Activated CD4-positive, alpha-beta memory T cell treated with anti-CD3 and anti-CD28 coated beads, Interleukin-2, amount 10 ng/mL, durations not matched to agents 7 days and 5 days (primary cell): ENCODE measurements around the gene ACAA2. TPM values are rescaled to one million over a fixed set of nuclear protein-coding genes. Genes with fewer than 3 reads are reported as not detected.

Experiments
- CTCF ChIA-PET: fragments of 350-600 bp; sonication (Branson Sonifier 250); formaldehyde crosslinking; loops from one replicate; lab custom pipeline; 2021; ENCODE audit warnings: antibody characterized with exemption, inconsistent platforms; lab: Charles Lee
- POLR2A ChIA-PET: fragments of 350-600 bp; sonication (Branson Sonifier 250); formaldehyde crosslinking; loops from one replicate; lab custom pipeline; 2021; ENCODE audit warnings: antibody characterized with exemption; lab: Charles Lee
- DNase-seq: peaks from one replicate; pipeline ENCODE4 v3.0.0-alpha.2; 2020
- H3K27ac Mint-ChIP-seq: one replicate; pipeline ENCODE4 v1.8.0; 2021; ENCODE audit warnings: mild to moderate bottlenecking, mixed read lengths
- H3K27me3 Mint-ChIP-seq: one replicate; pipeline ENCODE4 v1.8.0; 2021; ENCODE audit warnings: mixed read lengths
- H3K36me3 Mint-ChIP-seq: one replicate; pipeline ENCODE4 v1.8.0; 2021; ENCODE audit warnings: low read depth, mixed read lengths
- H3K4me1 Mint-ChIP-seq: one replicate; pipeline ENCODE4 v1.8.0; 2021; ENCODE audit warnings: mixed read lengths
- H3K4me3 Mint-ChIP-seq: one replicate; pipeline ENCODE4 v1.8.0; 2021; ENCODE audit warnings: mild to moderate bottlenecking, mixed read lengths
- H3K9me3 Mint-ChIP-seq: one replicate; pipeline ENCODE4 v1.8.0; 2021; ENCODE audit warnings: mixed read lengths
- total RNA-seq, 2 experiments: library from RNA; stranded (reverse); gene quantifications; one replicate each; pipeline ENCODE4 v1.2.3, GENCODE V29; 2021

ACAA2 gene, protein sequence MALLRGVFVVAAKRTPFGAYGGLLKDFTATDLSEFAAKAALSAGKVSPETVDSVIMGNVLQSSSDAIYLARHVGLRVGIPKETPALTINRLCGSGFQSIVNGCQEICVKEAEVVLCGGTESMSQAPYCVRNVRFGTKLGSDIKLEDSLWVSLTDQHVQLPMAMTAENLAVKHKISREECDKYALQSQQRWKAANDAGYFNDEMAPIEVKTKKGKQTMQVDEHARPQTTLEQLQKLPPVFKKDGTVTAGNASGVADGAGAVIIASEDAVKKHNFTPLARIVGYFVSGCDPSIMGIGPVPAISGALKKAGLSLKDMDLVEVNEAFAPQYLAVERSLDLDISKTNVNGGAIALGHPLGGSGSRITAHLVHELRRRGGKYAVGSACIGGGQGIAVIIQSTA
- total RNA-seq: 10 to 100 TPM; 86.8 to 93.1 TPM

DNA sequence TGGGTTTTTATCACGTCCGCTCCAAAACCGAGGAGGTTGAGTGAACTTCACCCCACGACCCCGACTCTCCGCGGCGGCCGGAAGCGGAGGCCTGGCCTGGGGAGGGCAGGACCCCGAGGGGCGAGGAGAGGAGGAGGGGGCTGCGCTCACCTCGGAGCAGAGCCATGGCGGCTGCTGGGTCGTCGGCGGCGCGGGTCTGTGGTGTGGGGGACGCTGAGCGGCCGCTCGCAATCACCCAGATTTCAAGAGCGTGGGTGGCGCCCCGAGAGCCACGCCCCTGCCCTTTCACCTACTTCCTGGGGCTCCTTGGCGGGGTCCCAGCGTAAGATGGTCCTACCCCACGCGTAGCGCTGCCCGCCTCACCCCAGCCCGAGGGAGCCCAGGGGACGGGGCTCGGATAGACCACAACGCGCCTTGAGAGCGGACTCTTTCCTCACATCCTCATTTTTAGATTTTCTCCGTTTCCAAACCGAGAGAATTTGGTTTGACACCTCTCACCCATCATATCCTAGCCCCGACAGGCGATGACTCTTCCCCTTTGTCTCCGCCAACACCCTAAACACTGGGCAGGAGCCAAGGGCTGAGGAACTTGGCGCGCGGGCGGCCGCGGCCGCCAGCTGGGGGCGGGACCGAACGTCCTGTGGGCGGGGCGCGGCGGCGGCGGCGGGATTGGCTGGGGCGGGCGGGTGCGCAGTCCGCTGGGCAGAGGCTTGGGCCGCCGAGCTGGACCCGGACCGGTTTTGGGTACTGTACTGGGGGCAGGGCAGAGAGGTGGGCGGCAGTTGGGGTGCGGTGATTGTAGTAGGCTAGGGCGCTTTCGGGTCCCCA lies at the start of gene ACAA2:
ACAA2 (minus strand) TSS at position 215 of the 828 bp plus-strand sequence; CDS start at position 166, 49 bp downstream.
- Mint-ChIP-seq H3K9me3 (peaks cover 13% of the 10 kb centered on the region), H3K27ac (peak within 1 kb of the TSS; percentile 98), H3K4me3 (peak within 1 kb of the TSS; percentile 97), H3K4me1 (peaks cover 56% of the 10 kb centered on the region), H3K36me3 (peaks cover 66% of the 10 kb centered on the region), H3K27me3 (no peaks in the 10 kb centered on the region)
- peak; percentile 87 for DNase-seq
- CTCF ChIA-PET: interaction anchor here (0.7 to 1.2 kb wide), 3 partner anchors 8 to 25 kb away, joined by 4 to 5 read pairs (median 5); no protein-coding TSS in a partner anchor
- POLR2A ChIA-PET: interaction anchor here (0.7 to 2.1 kb wide), 13 partner anchors 8 to 1065 kb away, joined by 3 to 13 read pairs (median 4); partner anchors contain the start of genes C18orf32 and ME2

DNA sequence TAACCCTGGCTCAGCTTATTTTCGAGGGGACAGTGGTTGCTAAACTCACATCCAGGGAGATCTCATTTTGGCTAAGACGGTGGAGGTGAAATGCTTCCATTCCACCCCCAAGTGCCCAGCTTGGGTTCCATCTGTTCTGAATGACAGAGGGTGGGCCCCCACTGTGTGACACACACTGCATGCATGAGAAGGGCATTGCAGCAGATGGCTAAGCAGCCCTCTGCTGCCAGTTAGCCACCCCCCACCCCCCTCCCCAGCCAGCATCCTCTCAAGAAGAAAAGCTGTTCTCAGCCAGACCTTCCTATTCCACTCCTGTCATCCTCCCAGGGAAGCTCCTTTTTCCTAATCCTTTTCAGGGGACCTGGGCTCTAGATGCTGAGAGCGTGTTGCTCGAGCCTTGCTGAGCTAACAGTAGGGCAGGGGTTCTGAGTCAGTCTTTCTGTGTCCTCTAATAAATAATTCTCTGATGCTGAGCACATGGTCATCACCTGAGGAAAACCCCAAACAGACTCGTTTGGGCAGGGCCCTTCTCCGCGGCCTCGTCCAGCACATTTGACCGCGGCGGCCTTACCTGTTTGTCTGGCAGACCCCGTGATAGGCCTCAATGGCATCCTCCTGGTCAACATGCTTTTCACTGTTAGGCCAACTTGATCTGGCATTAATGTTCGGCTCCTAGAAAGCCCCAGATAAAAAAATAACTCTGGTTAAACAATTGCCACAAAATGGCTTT lies 49.5 kb upstream of the ACAA2 start:
- Mint-ChIP-seq H3K36me3 (no peaks in the 10 kb centered on the region), H3K27ac (no peak overlapping the region), H3K9me3 (no peaks in the 10 kb centered on the region), H3K4me1 (no peaks in the 10 kb centered on the region), H3K27me3 (no peaks in the 10 kb centered on the region), H3K4me3 (no peak overlapping the region)
- ChIA-PET CTCF (interaction anchor here (0.6 to 5.6 kb wide), 4 partner anchors 11 to 354 kb away, joined by 3 to 61 read pairs (median 4); no protein-coding TSS in a partner anchor), POLR2A (interaction anchor here (1.5 kb wide), 1 partner anchor 49 kb away, joined by 3 read pairs; the partner anchor contains the start of gene ACAA2)
- no peak for DNase-seq

DNA sequence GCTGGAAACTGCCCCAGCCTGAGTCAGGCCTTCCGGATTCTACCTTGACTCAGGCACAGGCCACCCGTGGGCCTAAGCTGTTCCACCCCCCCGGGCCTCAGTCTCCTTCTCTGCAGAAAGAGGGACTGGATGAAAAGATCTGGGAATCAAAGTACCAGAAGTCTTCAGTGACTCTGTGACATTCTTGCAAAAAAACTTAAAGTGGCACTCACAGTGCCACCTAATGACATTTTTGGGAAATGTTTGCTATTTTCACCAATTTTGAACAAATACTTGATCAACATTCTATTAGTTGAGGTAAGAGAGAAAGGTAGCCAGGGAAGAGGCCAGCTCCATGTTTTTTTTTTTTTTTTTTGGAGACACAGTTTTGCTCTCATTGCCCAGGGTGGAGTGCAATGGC lies 48.3 kb upstream of the ACAA2 start:
- CTCF ChIA-PET: interaction anchor here (0.6 to 5.6 kb wide), 13 partner anchors 19 to 352 kb away, joined by 3 to 61 read pairs (median 4); no protein-coding TSS in a partner anchor
- Mint-ChIP-seq H3K36me3 (no peaks in the 10 kb centered on the region), H3K4me1 (no peaks in the 10 kb centered on the region), H3K4me3 (no peak overlapping the region), H3K27ac (no peak overlapping the region), H3K9me3 (no peaks in the 10 kb centered on the region), H3K27me3 (no peaks in the 10 kb centered on the region)
- POLR2A ChIA-PET: interaction anchor here (1.5 kb wide), 1 partner anchor 48 kb away, joined by 3 read pairs; the partner anchor contains the start of gene ACAA2
- no peak for DNase-seq

DNA sequence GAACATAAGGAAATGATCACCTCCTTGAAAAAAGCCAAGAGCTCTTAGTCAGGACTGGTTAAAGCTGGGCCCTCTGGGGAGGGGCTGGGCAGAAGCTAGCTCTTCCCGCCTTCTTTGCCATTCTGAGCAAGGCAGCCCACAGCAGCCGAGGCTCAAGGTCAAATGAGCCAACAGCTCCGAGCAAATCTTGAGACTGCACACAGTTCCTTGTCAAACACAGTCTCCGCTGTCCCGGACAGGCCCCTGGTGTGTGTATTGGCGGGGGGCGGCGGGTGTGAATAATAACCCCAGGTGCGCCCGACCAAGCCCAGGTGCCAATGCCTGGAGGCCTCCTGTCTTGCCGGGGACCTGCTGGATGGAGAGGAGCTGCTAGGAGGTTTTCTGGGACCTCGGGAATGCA lies 46.4 kb upstream of the ACAA2 start:
- Mint-ChIP-seq H3K4me1 (no peaks in the 10 kb centered on the region), H3K27me3 (no peaks in the 10 kb centered on the region)
- POLR2A ChIA-PET: interaction anchor here (0.8 kb wide), 1 partner anchor 75 kb away, joined by 3 read pairs; no protein-coding TSS in a partner anchor

DNA sequence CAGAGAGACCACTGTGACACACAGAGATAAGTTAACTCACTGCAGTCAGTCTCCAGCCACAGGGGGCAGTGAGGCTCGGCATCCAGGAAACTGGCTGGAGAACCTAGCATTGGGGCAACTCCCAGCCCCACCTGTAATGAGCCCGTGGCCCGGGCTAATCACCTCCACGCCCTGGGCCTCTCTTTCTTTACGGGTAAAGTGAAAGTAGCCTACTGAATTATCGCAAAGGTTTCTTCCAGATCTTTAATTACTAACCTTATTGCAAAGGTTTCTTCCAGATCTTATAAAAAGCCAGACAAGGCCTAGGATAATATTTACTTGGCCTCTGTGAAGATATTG lies 45.7 kb upstream of the ACAA2 start:
- Mint-ChIP-seq H3K27ac (no peak overlapping the region), H3K4me1 (no peaks in the 10 kb centered on the region), H3K36me3 (no peaks in the 10 kb centered on the region), H3K9me3 (no peaks in the 10 kb centered on the region), H3K4me3 (no peak overlapping the region), H3K27me3 (no peaks in the 10 kb centered on the region)
- CTCF ChIA-PET: interaction anchor here (0.6 to 5.6 kb wide), 25 partner anchors 9 to 498 kb away, joined by 3 to 61 read pairs (median 4); partner anchors contain the start of gene C18orf32
- POLR2A ChIA-PET: no interaction called here
- DNase-seq: no peak

More for the DNA sequence above, 46.4 kb upstream of the ACAA2 start:
- DNase-seq: no peak
- no peaks in the 10 kb centered on the region for H3K9me3 Mint-ChIP-seq
- CTCF ChIA-PET: interaction anchor here (0.6 to 5.6 kb wide), 11 partner anchors 10 to 395 kb away, joined by 3 to 61 read pairs (median 6); no protein-coding TSS in a partner anchor
- no peak overlapping the region for H3K27ac Mint-ChIP-seq
- H3K36me3 Mint-ChIP-seq: no peaks in the 10 kb centered on the region
- no peak overlapping the region for H3K4me3 Mint-ChIP-seq

DNA sequence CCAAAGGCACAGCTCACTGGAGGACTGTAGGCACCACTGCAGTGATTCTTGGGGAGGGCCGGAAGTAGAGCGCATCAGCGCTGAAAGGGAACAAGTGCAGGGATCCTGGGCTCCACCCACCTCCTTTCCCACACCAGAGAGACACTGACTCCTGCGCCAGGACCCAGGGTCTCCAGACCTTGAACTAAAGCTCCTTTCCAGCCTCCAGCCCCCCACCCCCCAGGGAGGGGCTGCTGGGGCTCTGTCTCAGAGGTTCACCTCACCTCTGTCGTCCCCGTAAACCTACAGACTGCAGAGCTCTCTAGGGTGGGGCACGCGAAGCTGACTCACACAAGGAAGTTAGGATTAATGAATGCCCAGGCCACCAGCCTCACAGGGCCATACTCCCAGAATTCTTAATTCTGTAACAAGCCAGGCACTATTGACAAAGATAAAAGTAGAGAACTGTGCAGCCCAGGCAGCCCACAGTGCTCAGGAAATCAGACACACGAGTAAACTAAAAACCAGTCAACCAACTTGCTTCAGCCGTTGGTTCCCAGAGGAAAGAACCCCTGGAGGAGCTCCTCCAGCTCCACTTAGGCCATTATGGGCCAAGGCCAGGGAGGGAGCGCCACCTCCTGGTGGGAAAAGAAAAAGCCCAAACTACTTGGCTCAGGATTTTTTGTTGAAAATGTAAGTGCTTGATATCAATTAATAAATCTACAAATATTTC lies 45.1 kb upstream of the ACAA2 start:
- H3K4me1 Mint-ChIP-seq: no peaks in the 10 kb centered on the region
- no peak overlapping the region for H3K27ac Mint-ChIP-seq
- H3K36me3 Mint-ChIP-seq: no peaks in the 10 kb centered on the region
- POLR2A ChIA-PET: no interaction called here
- H3K4me3 Mint-ChIP-seq: no peak overlapping the region
- H3K27me3 Mint-ChIP-seq: no peaks in the 10 kb centered on the region
- peak; percentile 65 for DNase-seq
- CTCF ChIA-PET: interaction anchor here (0.5 to 5.6 kb wide), 25 partner anchors 8 to 499 kb away, joined by 3 to 61 read pairs (median 4); partner anchors contain the start of gene C18orf32
- no peaks in the 10 kb centered on the region for H3K9me3 Mint-ChIP-seq

DNA sequence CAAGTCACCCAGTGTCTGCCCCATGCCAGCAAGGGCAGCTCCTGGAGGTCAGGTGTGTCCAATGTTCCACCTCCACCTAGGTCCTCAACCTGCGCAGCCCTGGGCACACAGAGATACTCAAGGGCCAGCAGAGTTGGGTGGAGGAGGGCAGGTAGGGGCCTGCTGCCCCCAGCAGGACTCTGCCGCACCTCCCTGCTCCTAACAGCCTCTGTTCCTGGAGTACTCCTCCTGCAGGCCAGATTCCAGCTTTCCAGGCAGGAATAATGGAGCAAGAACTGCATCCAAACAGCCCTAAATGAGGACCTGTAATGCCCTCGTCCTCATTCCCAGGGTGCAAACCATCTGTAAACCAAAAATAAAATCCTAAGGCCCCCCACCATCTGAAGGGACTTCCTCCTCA lies 44.4 kb upstream of the ACAA2 start:
- no peak overlapping the region for H3K4me3 Mint-ChIP-seq
- no peaks in the 10 kb centered on the region for H3K36me3 Mint-ChIP-seq
- DNase-seq: no peak
- ChIA-PET CTCF (interaction anchor here (0.7 to 5.6 kb wide), 14 partner anchors 7 to 393 kb away, joined by 3 to 61 read pairs (median 5); partner anchors contain the start of gene C18orf32), POLR2A (no interaction called here)
- no peaks in the 10 kb centered on the region for H3K27me3 Mint-ChIP-seq
- H3K27ac Mint-ChIP-seq: no peak overlapping the region
- H3K9me3 Mint-ChIP-seq: no peaks in the 10 kb centered on the region
- H3K4me1 Mint-ChIP-seq: no peaks in the 10 kb centered on the region

DNA sequence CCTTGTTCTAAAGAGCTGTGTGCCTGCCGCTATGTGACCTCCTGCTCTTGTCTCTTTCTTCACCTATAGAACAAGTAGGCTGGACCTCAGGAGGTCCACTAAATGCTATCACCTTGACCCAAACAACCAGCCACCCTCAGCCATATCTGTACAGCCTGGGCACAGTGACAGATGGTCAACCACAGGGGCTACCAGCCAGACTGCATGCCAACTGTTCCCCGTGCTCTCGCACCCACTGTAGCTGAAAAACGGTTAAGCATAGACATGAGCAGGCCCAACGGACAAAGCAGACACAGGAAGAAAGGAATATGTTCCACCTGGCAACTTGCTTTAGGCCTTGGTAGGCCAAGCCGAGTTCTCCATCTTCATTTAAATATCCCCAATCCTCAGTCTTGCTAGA lies 43.2 kb upstream of the ACAA2 start:
- Mint-ChIP-seq H3K27ac (no peak overlapping the region), H3K36me3 (no peaks in the 10 kb centered on the region), H3K4me3 (no peak overlapping the region), H3K9me3 (no peaks in the 10 kb centered on the region), H3K27me3 (no peaks in the 10 kb centered on the region), H3K4me1 (no peaks in the 10 kb centered on the region)
- ChIA-PET CTCF (interaction anchor here (0.5 kb wide), 1 partner anchor 352 kb away, joined by 4 read pairs; no protein-coding TSS in a partner anchor), POLR2A (interaction anchor here (2.6 to 2.9 kb wide), 2 partner anchors 37 to 43 kb away, joined by 6 to 12 read pairs; partner anchors contain the start of gene ACAA2)
- DNase-seq: no peak

DNA sequence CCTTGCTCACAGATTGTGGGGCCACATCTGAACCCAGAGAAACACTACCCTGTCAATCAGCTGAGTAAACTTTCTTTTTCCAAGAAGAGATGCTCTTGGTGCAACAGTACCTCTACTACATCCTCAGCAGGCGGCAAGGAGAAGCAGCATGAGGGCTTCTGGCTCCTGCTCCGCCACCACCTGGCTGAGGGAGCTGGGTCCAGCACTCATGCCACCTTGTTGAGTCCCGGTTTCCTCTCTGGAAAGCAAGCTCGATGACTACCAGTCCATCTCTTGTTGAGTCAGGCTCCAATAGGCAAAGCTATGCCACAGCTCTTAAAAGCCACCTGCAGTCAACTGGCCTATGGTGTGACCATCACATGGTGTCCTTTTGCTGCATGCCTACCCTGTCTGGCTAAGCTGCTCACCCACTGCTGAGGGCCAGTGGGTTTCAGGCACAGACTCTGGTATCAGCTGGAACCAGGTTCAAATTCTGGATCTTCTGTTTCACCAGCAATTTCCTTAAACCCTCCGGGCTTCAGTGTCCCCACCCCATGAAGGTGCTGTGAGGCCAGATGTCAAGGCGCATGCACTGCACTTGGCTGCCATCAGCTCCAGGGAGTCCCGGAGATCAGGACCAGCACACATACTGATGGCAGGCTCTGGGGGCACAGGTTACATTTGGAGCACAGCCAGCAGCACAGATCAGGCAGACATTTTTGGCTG lies 42.5 kb upstream of the ACAA2 start:
- Mint-ChIP-seq H3K4me3 (no peak overlapping the region), H3K9me3 (no peaks in the 10 kb centered on the region), H3K27ac (no peak overlapping the region), H3K36me3 (no peaks in the 10 kb centered on the region), H3K4me1 (no peaks in the 10 kb centered on the region), H3K27me3 (no peaks in the 10 kb centered on the region)
- no peak for DNase-seq
- ChIA-PET CTCF (interaction anchor here (0.8 to 1.2 kb wide), 3 partner anchors 126 to 345 kb away, joined by 3 to 8 read pairs (median 5); no protein-coding TSS in a partner anchor), POLR2A (interaction anchor here (1.0 to 2.9 kb wide), 3 partner anchors 36 to 45 kb away, joined by 3 to 12 read pairs (median 6); partner anchors contain the start of gene ACAA2)

DNA sequence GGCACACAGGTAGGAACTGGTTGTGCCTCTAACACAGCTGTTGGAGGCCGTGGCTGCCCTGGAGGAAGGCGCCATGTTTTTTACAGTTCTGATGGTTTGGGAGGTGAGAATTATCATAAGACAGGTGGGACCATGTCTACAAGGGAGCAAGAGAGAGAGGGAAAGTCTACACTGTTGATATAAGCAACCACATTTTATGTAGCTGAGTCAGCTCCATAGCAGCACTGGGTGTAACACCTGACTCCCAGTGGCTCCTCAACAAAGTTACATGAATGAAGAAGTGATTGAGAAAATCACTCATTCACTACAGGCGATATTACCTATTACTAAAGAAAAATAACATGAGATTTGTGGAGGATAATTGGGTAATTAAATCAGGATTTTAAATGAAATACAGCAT lies 41.3 kb upstream of the ACAA2 start:
- CTCF ChIA-PET: interaction anchor here (1.5 kb wide), 1 partner anchor 124 kb away, joined by 4 read pairs; no protein-coding TSS in a partner anchor
- Mint-ChIP-seq H3K36me3 (no peaks in the 10 kb centered on the region), H3K27me3 (no peaks in the 10 kb centered on the region), H3K4me3 (no peak overlapping the region), H3K9me3 (no peaks in the 10 kb centered on the region), H3K27ac (no peak overlapping the region), H3K4me1 (no peaks in the 10 kb centered on the region)
- no peak for DNase-seq
- POLR2A ChIA-PET: interaction anchor here (0.7 to 2.9 kb wide), 4 partner anchors 13 to 42 kb away, joined by 3 to 12 read pairs (median 6); partner anchors contain the start of gene ACAA2

DNA sequence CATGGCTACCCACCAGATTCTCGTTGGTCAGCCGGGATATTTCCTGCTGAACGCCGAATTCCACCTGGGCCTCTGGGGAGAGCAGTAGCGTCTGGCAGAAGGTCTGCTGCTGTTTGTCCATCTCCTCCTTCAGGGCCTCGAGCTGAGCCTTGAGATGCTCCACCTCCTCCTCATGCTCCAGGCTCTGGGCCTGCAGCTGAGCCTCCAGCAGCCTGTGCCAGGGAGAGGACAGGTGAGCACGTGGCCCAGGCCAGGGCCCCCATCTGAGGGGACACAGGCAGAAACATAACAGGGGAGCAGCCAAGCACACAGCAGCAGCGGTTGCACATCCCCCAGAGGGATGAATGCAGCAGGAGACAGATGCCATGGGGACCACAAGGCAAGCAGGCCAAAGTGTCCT lies 40.1 kb upstream of the ACAA2 start:
- peaks cover 3% of the 10 kb centered on the region for H3K27me3 Mint-ChIP-seq
- H3K9me3 Mint-ChIP-seq: no peaks in the 10 kb centered on the region
- H3K36me3 Mint-ChIP-seq: no peaks in the 10 kb centered on the region
- H3K4me1 Mint-ChIP-seq: peaks cover 2% of the 10 kb centered on the region
- ChIA-PET POLR2A (interaction anchor here (1.6 kb wide), 1 partner anchor 12 kb away, joined by 5 read pairs; no protein-coding TSS in a partner anchor), CTCF (interaction anchor here (1.5 kb wide), 1 partner anchor 123 kb away, joined by 4 read pairs; no protein-coding TSS in a partner anchor)
- no peak for DNase-seq
- no peak overlapping the region for H3K27ac Mint-ChIP-seq
- no peak overlapping the region for H3K4me3 Mint-ChIP-seq
